Esophagus muscularis mucosa (tissue), 4 donors: Measurements from ENCODE around the gene RAB10.

Experiments used
- EP300 ChIP-seq: sonication (generic); formaldehyde crosslinking; IDR thresholded peaks from one replicate; pipeline ENCODE4 v1.6.1; 2017; ENCODE audit warnings: antibody characterized with exemption
- POLR2A ChIP-seq: fragments of 450-650 bp; IDR thresholded peaks from one replicate; pipeline ENCODE4 v1.6.1; 2017; ENCODE audit warnings: antibody characterized with exemption, moderate library complexity, mild to moderate bottlenecking, low read depth
- POLR2AphosphoS5 ChIP-seq, 2 donors: sonication (generic); formaldehyde crosslinking; IDR thresholded peaks; one replicate each; pipeline ENCODE4 v1.6.1; 2017; ENCODE audit warnings: antibody characterized with exemption in 2 of 2
- TF ChIP-seq, protein P1 (sequence below), 3 experiments: fragments of 200-600 bp in 2 of 3; fragments of 450-650 bp in 1 of 3; sonication (generic) in 2 of 3; IDR thresholded peaks; one replicate each; pipeline ENCODE4 v1.5.1; 2017 to 2019; ENCODE audit warnings: antibody characterized with exemption in 3 of 3, mild to moderate bottlenecking in 2 of 3, moderate library complexity in 1 of 3

DNA sequence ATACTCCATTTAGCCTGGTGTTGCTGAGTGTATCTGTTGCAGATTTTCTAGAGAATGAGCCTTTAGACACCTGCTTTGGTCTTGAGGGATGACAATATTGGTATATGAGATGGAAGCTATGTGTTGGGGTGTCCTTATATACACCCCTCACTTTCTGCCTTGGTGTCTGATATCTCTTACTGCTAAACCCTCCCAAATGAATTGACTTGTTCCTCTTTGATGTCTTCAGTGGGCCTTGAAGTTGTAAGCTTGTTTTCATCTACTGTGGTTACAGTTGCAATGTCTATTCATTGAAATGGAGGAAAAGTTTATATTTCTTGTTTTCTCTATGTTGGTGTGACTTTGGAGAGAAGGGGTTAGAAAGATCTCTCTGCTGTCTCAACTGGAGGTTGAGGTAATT, 18.9 kb downstream of the RAB10 start:
- TF ChIP-seq POLR2AphosphoS5 (IDR thresholded peaks at IDR 0.05) (no peak), EP300 (no peak), POLR2A (no peak)
- TF ChIP-seq, protein P1, sequence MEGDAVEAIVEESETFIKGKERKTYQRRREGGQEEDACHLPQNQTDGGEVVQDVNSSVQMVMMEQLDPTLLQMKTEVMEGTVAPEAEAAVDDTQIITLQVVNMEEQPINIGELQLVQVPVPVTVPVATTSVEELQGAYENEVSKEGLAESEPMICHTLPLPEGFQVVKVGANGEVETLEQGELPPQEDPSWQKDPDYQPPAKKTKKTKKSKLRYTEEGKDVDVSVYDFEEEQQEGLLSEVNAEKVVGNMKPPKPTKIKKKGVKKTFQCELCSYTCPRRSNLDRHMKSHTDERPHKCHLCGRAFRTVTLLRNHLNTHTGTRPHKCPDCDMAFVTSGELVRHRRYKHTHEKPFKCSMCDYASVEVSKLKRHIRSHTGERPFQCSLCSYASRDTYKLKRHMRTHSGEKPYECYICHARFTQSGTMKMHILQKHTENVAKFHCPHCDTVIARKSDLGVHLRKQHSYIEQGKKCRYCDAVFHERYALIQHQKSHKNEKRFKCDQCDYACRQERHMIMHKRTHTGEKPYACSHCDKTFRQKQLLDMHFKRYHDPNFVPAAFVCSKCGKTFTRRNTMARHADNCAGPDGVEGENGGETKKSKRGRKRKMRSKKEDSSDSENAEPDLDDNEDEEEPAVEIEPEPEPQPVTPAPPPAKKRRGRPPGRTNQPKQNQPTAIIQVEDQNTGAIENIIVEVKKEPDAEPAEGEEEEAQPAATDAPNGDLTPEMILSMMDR (IDR thresholded peaks at IDR 0.05), result no peak
